HCT116 (cell line): ENCODE data around the gene MEOX1. TPM values are rescaled to one million over a fixed set of nuclear protein-coding genes. Genes with fewer than 3 reads are reported as not detected.

Source experiments
- ATAC-seq: fragments of 200-7000 bp; cut with Tn5 transposase; 2 replicates; pipeline ENCODE4 v1.9.1; 2020; ENCODE audit warnings: mild to moderate bottlenecking, moderate library complexity
- BruUV-seq: library from RNA; stranded (reverse); fragments of 400-500 nt; replicated peaks from 2 replicates; lab custom pipeline; 2021; lab: Mats Ljungman, UMichigan
- CTCF ChIA-PET: fragments of 300-600 bp; sonication (Branson Sonifier 250); formaldehyde crosslinking; loops from one replicate; lab custom pipeline; 2021; ENCODE audit warnings: antibody characterized with exemption; lab: Charles Lee
- POLR2A ChIA-PET: fragments of 300-600, 350-600 bp; sonication (Branson Sonifier 250); formaldehyde crosslinking; loops from one replicate; lab custom pipeline; 2021; ENCODE audit warnings: antibody characterized with exemption; lab: Charles Lee
- RAD21 ChIA-PET, 2 experiments: fragments of 300-600 bp; sonication (Branson Sonifier 250); formaldehyde crosslinking; loops; one replicate each; lab custom pipeline; 2023; ENCODE audit warnings: low total read pairs in 2 of 2; ENCODE audit not compliant: uncharacterized antibody in 2 of 2, unreplicated experiment in 2 of 2, low non-redundant PET in 1 of 2; lab: Charles Lee
- DNase-seq: peaks from one replicate; pipeline ENCODE4 v3.0.0-alpha.2; 2010; ENCODE audit warnings: low read depth, low spot score
- H2AFZ ChIP-seq: fragments of 200-600 bp; shearing (Covaris generic), sonication (generic); 2 replicates; pipeline ENCODE4 v1.6.1; 2017; ENCODE audit warnings: low read depth, mixed run types, mixed read lengths, antibody characterized with exemption, low read length; ENCODE audit not compliant: poor library complexity, severe bottlenecking
- H3K27ac ChIP-seq: 2 replicates; pipeline ENCODE4 v1.5.1; 2012; ENCODE audit warnings: low read depth, low read length
- H3K27me3 ChIP-seq: fragments of 200-600 bp; sonication (generic); 2 replicates; pipeline ENCODE4 v1.6.1; 2016; ENCODE audit warnings: mixed run types, low read length, mixed read lengths; ENCODE audit not compliant: insufficient read depth
- H3K36me3 ChIP-seq, 2 experiments: fragments of 200-500 bp in 1 of 2; fragments of 200-600 bp in 1 of 2; sonication (Bioruptor generic) in 1 of 2; sonication (generic) in 1 of 2; 2 replicates each; pipeline versions ENCODE4 v1.5.1 to v1.6.1; 2014 to 2016; ENCODE audit warnings: low read length in 2 of 2, inconsistent platforms in 1 of 2, mixed read lengths in 1 of 2, mixed run types in 1 of 2; ENCODE audit not compliant: insufficient read depth in 2 of 2, control insufficient read depth in 1 of 2
- H3K4me1 ChIP-seq, 2 experiments: fragments of 200-600 bp in 1 of 2; sonication (generic) in 1 of 2; 2 replicates each; pipeline versions ENCODE4 v1.5.1 to v1.6.1; 2012 to 2017; ENCODE audit warnings: low read length in 2 of 2, inconsistent platforms in 1 of 2, mild to moderate bottlenecking in 1 of 2, mixed read lengths in 1 of 2, mixed run types in 1 of 2, moderate library complexity in 1 of 2; ENCODE audit not compliant: insufficient read depth in 2 of 2, control insufficient read depth in 1 of 2
- H3K4me2 ChIP-seq: fragments of 200-600 bp; sonication (generic); 2 replicates; pipeline ENCODE4 v1.6.1; 2017; ENCODE audit warnings: mixed run types, low read length, mixed read lengths
- H3K4me3 ChIP-seq, 2 experiments: fragments of 200-600 bp in 1 of 2; sonication (generic) in 1 of 2; replicated peaks in 1 of 2; 2 replicates each; pipeline ENCODE4 v1.5.1; 2011 to 2016; ENCODE audit warnings: low read length in 2 of 2, control low read depth in 1 of 2, low read depth in 1 of 2, mild to moderate bottlenecking in 1 of 2, mixed read lengths in 1 of 2, mixed run types in 1 of 2
- H3K79me2 ChIP-seq: fragments of 200-600 bp; sonication (generic); 2 replicates; pipeline ENCODE4 v1.6.1; 2017; ENCODE audit warnings: mild to moderate bottlenecking, mixed run types, low read length, moderate library complexity, mixed read lengths; ENCODE audit not compliant: insufficient read depth
- H3K9ac ChIP-seq: fragments of 200-600 bp; sonication (generic); 2 replicates; pipeline ENCODE4 v1.6.1; 2016; ENCODE audit warnings: low read length, mixed read lengths
- H3K9me2 ChIP-seq: fragments of 200-600 bp; sonication (generic), shearing (Covaris generic); 2 replicates; pipeline ENCODE4 v1.6.1; 2017; ENCODE audit warnings: mixed run types, mild to moderate bottlenecking, moderate library complexity; ENCODE audit not compliant: insufficient read depth
- H3K9me3 ChIP-seq, 2 experiments: fragments of 200-500 bp in 1 of 2; fragments of 200-600 bp in 1 of 2; sonication (Bioruptor generic) in 1 of 2; sonication (generic) in 1 of 2; 2 replicates each; pipeline ENCODE4 v1.6.1; 2014 to 2017; ENCODE audit warnings: low read length in 2 of 2, mixed read lengths in 2 of 2, inconsistent platforms in 1 of 2, low read depth in 1 of 2, mild to moderate bottlenecking in 1 of 2, mixed run types in 1 of 2, moderate library complexity in 1 of 2; ENCODE audit not compliant: control insufficient read depth in 1 of 2, insufficient read depth in 1 of 2
- H4K20me1 ChIP-seq: fragments of 200-600 bp; sonication (generic), shearing (Covaris generic); 2 replicates; pipeline ENCODE4 v1.6.1; 2017; ENCODE audit warnings: mixed run types, mild to moderate bottlenecking, moderate library complexity; ENCODE audit not compliant: insufficient read depth
- ATF3 ChIP-seq: IDR thresholded peaks from 2 replicates; pipeline ENCODE4 v1.6.1; 2012
- CBX3 ChIP-seq: IDR thresholded peaks from 2 replicates; pipeline ENCODE4 v1.6.1; 2012; ENCODE audit warnings: low read depth
- CTCF ChIP-seq, 3 experiments: fragments of 200-600 bp in 1 of 3; sonication (generic) in 1 of 3; IDR thresholded peaks in 2 of 3; conservative IDR thresholded peaks in 1 of 3; 2 replicates each; pipeline ENCODE4 v1.5.1; 2012 to 2017; ENCODE audit warnings: low read depth in 2 of 3, low read length in 2 of 3, antibody characterized with exemption in 1 of 3, borderline replicate concordance in 1 of 3, control low read depth in 1 of 3, mild to moderate bottlenecking in 1 of 3, mixed read lengths in 1 of 3, mixed run types in 1 of 3, moderate library complexity in 1 of 3; ENCODE audit not compliant: insufficient read depth in 1 of 3
- ELF1 ChIP-seq: IDR thresholded peaks from 2 replicates; pipeline ENCODE4 v1.6.1; 2012; ENCODE audit warnings: low read depth, borderline replicate concordance
- MAX ChIP-seq: IDR thresholded peaks from 2 replicates; pipeline ENCODE4 v1.6.1; 2012
- POLR2A ChIP-seq: IDR thresholded peaks from 2 replicates; pipeline ENCODE4 v1.7.0; 2011; ENCODE audit warnings: borderline replicate concordance; ENCODE audit not compliant: insufficient read depth, insufficient read length; ENCODE audit errors: extremely low read depth
- RAD21 ChIP-seq: IDR thresholded peaks from 2 replicates; pipeline ENCODE4 v1.6.1; 2012; ENCODE audit warnings: low read depth, mild to moderate bottlenecking
- SIN3A ChIP-seq: IDR thresholded peaks from 2 replicates; pipeline ENCODE4 v1.6.1; 2012; ENCODE audit warnings: low read depth
- TCF7L2 ChIP-seq: IDR thresholded peaks from 2 replicates; pipeline ENCODE4 v1.7.0; 2011; ENCODE audit warnings: borderline replicate concordance, inconsistent platforms; ENCODE audit not compliant: insufficient read depth, insufficient read length; ENCODE audit errors: extremely low read depth
- YY1 ChIP-seq: IDR thresholded peaks from 2 replicates; pipeline ENCODE4 v1.6.1; 2011; ENCODE audit warnings: low read length, low read depth, moderate library complexity, mild to moderate bottlenecking; ENCODE audit not compliant: insufficient replicate concordance; ENCODE audit errors: extremely low read depth
- ZBTB33 ChIP-seq: IDR thresholded peaks from 2 replicates; pipeline ENCODE4 v1.6.1; 2011; ENCODE audit warnings: mild to moderate bottlenecking, low read length, moderate library complexity; ENCODE audit not compliant: insufficient replicate concordance; ENCODE audit errors: extremely low read depth
- ZNF274 ChIP-seq: fragments of 200-500 bp; sonication (Bioruptor generic); IDR thresholded peaks from 2 replicates; pipeline ENCODE4 v1.6.1; 2014; ENCODE audit warnings: mild to moderate bottlenecking, low read depth, low read length, inconsistent platforms
- intact Hi-C: fragments of 100-400 bp; cut with micrococcal nuclease; formaldehyde crosslinking; loops from 2 replicates; pipeline ENCODE4 v1.10.0; 2022
- total RNA-seq: library from RNA; stranded (reverse); gene quantifications from one replicate; pipeline ENCODE4 v1.2.1, GENCODE V29; 2021; ENCODE audit not compliant: unreplicated experiment

The MEOX1 gene
- total RNA-seq, 1 experiment from 2014 or later: not detected

GRCh38 chr17:43648916-43649315 lies 12.8 kb downstream of the MEOX1 start:
- Histone ChIP-seq H3K9me3 (no peaks in the 10 kb centered on the region), H3K9ac (no peak overlapping the region), H3K4me1 (no peaks in the 10 kb centered on the region), H3K4me2 (no peak overlapping the region), H3K36me3 (no peaks in the 10 kb centered on the region), H3K27me3 (no peaks in the 10 kb centered on the region), H3K4me3 (no peak overlapping the region), H3K27ac (no peak overlapping the region), H3K9me2 (no peaks in the 10 kb centered on the region), H4K20me1 (no peaks in the 10 kb centered on the region), H3K79me2 (no peaks in the 10 kb centered on the region), H2AFZ (no peak overlapping the region)
- no peak for DNase-seq
- RAD21 ChIA-PET: no interaction called here
- BruUV-seq: no TSS peak
- intact Hi-C loops: no loop called here
- CTCF ChIA-PET: interaction anchor here (0.7 kb wide), 1 partner anchor 24 kb away, joined by 3 read pairs; no protein-coding TSS in a partner anchor
- no peak for ATAC-seq
- POLR2A ChIA-PET: no interaction called here
- TF ChIP-seq YY1: no peak
- TF ChIP-seq TCF7L2: no peak
- no peak for TF ChIP-seq MAX
- TF ChIP-seq ZBTB33: no peak
- TF ChIP-seq CTCF (IDR thresholded peaks at IDR 0.05 in 2 of 3, conservative IDR thresholded peaks at IDR 0.05 in 1 of 3; ENCODE audit: borderline replicate concordance in 1 of 3, insufficient read depth in 1 of 3, low read depth in 2 of 3, low read length in 2 of 3): no peak
- no peak for TF ChIP-seq POLR2A
- no peak for TF ChIP-seq ATF3
- no peak for TF ChIP-seq ELF1
- TF ChIP-seq ZNF274: no peak
- no peak for TF ChIP-seq RAD21
- TF ChIP-seq CBX3: no peak
- no peak for TF ChIP-seq SIN3A
